Measurements from ENCODE around the gene ISYNA1. TPM values are rescaled to one million over a fixed set of nuclear protein-coding genes. Genes with fewer than 3 reads are reported as not detected.
"Not testable (repeated sequence)": the region's sequence is repeated elsewhere in the genome, so short reads cannot be mapped to it uniquely, and the experiment has no call there.

ISYNA1 gene
- total RNA-seq, 1 donor from 2014 or later = 81.7 TPM

- H3K9ac ChIP-seq; H3K27me3 Mint-ChIP-seq (ENCODE audit: insufficient read depth, low read depth); H3K27ac ChIP-seq; H3K9me3 ChIP-seq (ENCODE audit: low read depth); H4K20me1 ChIP-seq (ENCODE audit: low read depth); H3K36me3 Mint-ChIP-seq; H3K4me2 ChIP-seq; H3K4me1 ChIP-seq; H3K9me3 Mint-ChIP-seq; H3K4me3 Mint-ChIP-seq; DNase-seq (ENCODE audit: low spot score); H3K4me3 ChIP-seq; H3K36me3 ChIP-seq; H3K27me3 ChIP-seq; H3K79me2 ChIP-seq (ENCODE audit: low read depth); H3F3A ChIP-seq (ENCODE audit: low read depth); H2AFZ ChIP-seq (replicated peaks): not testable (repeated sequence)
- peak overlapping the region; percentile 74 for H3K27ac Mint-ChIP-seq
- H3K4me1 Mint-ChIP-seq = peaks cover 20% of the 10 kb centered on the region
Measured at GRCh38 chr19:18402455-18403248, 35.3 kb downstream of the ISYNA1 start.

GRCh38 chr19:18401580-18402112 is 36.3 kb downstream of the ISYNA1 start:
- DNase-seq (ENCODE audit: low spot score) = peak; percentile 57

GRCh38 chr19:18399008-18399407 is 38.9 kb downstream of the ISYNA1 start:
- H3K9ac ChIP-seq = no peak overlapping the region
- H3K36me3 ChIP-seq = no peaks in the 10 kb centered on the region
- no peak for DNase-seq (ENCODE audit: low spot score)
- H4K20me1 ChIP-seq (ENCODE audit: low read depth) = no peaks in the 10 kb centered on the region
- H3K9me3 ChIP-seq (ENCODE audit: low read depth) = no peaks in the 10 kb centered on the region
- Mint-ChIP-seq H3K9me3 (no peaks in the 10 kb centered on the region), H3K4me1 (peaks cover 28% of the 10 kb centered on the region), H3K27me3 (ENCODE audit: insufficient read depth, low read depth) (peaks cover 9% of the 10 kb centered on the region), H3K27ac (no peak overlapping the region), H3K36me3 (no peaks in the 10 kb centered on the region), H3K4me3 (no peak overlapping the region)
- H3K27ac ChIP-seq = no peak overlapping the region
- H3K27me3 ChIP-seq = peaks cover 5% of the 10 kb centered on the region
- H3K4me1 ChIP-seq = peaks cover 6% of the 10 kb centered on the region
- H3F3A ChIP-seq (ENCODE audit: low read depth) = peaks cover 3% of the 10 kb centered on the region
- no peak overlapping the region for H2AFZ ChIP-seq (replicated peaks)
- TF ChIP-seq EZH2phosphoT487 (IDR thresholded peaks at IDR 0.05) (no peak), CTCF (IDR thresholded peaks at IDR 0.05) (no peak), EZH2 (IDR thresholded peaks at IDR 0.05) (no peak)
- H3K4me2 ChIP-seq = no peak overlapping the region
- H3K79me2 ChIP-seq (ENCODE audit: low read depth) = no peaks in the 10 kb centered on the region
- no peak overlapping the region for H3K4me3 ChIP-seq

More at GRCh38 chr19:18401580-18402112, 36.3 kb downstream of the ISYNA1 start:
- Mint-ChIP-seq H3K36me3 (no peaks in the 10 kb centered on the region), H3K27me3 (ENCODE audit: insufficient read depth, low read depth) (peaks cover 6% of the 10 kb centered on the region), H3K4me3 (no peak overlapping the region), H3K9me3 (no peaks in the 10 kb centered on the region), H3K27ac (peak overlapping the region; percentile 80), H3K4me1 (peaks cover 28% of the 10 kb centered on the region)
- Histone ChIP-seq H3K27me3 (peaks cover 5% of the 10 kb centered on the region), H3K9ac (no peak overlapping the region), H3K79me2 (ENCODE audit: low read depth) (no peaks in the 10 kb centered on the region), H3K27ac (no peak overlapping the region), H3K9me3 (ENCODE audit: low read depth) (no peaks in the 10 kb centered on the region), H3K4me1 (peaks cover 6% of the 10 kb centered on the region), H3K4me2 (no peak overlapping the region), H2AFZ (replicated peaks) (no peak overlapping the region), H3F3A (ENCODE audit: low read depth) (peaks cover 3% of the 10 kb centered on the region), H3K36me3 (no peaks in the 10 kb centered on the region), H3K4me3 (no peak overlapping the region), H4K20me1 (ENCODE audit: low read depth) (no peaks in the 10 kb centered on the region)
- TF ChIP-seq EZH2phosphoT487 (IDR thresholded peaks at IDR 0.05) (no peak), CTCF (IDR thresholded peaks at IDR 0.05) (peak; percentile 41), EZH2 (IDR thresholded peaks at IDR 0.05) (no peak)
